HG03520 (cell line): ENCODE measurements around the gene EI24.
"Not testable (repeated sequence)": the region's sequence is repeated elsewhere in the genome, so short reads cannot be mapped to it uniquely, and the experiment has no call there.

Experiments used
- ATAC-seq: cut with Tn5 transposase; IDR thresholded peaks from one replicate; pipeline ENCODE4 v1.9.1; 2021; ENCODE audit warnings: mild to moderate bottlenecking, moderate library complexity; ENCODE audit not compliant: unreplicated experiment

Gene EI24

DNA sequence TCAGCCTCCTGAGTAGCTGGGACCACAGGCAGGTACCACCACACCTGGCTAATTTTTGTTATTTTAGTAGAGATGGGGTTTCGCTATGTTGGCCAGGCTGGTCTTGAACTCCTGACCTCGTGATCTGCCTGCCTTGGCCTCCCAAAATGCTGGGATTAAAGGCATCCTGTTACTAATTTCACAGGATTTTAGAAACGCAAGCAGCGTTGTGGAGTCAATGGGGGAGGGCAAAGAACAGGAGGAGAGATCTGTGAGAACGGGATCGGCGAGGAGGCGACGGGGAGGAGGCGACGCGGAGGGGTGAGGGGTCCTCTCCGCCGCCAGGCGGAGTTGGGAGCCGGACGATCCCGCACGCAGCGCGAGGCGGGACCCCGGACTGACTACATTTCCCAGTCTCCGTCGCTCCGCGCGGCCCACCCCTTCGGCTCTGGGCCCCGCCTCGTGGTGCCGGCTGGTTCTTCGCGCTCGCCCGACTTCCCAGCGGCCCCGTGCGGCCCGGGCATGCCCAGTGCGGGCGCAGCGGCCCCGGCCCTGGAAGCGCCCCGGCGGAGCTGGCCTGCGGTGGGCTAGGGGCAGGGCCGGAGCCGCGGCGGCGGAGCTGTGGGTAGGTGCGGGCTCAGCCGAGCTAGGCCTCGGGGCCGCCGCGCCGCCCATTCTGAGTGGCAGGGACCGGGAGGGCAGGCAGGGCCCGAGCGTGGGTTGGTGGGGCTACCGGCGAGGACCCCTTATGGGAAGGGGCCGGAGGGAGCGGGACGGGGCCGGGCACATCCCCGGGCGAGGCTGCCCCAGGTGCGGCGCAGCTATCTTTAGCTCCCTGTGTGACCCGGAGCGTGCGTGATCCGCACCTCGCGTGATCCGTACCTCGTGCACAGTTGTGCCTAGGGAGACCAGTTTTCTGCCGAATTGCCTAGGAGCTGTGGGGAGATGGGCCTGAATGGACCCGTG lies at the start of gene EI24:
TSS of gene EI24 (plus strand) at position 508 of the 945 bp plus-strand sequence. CDS start 3,051 bp downstream, outside the sequence.
- peak; percentile 91 for ATAC-seq

DNA sequence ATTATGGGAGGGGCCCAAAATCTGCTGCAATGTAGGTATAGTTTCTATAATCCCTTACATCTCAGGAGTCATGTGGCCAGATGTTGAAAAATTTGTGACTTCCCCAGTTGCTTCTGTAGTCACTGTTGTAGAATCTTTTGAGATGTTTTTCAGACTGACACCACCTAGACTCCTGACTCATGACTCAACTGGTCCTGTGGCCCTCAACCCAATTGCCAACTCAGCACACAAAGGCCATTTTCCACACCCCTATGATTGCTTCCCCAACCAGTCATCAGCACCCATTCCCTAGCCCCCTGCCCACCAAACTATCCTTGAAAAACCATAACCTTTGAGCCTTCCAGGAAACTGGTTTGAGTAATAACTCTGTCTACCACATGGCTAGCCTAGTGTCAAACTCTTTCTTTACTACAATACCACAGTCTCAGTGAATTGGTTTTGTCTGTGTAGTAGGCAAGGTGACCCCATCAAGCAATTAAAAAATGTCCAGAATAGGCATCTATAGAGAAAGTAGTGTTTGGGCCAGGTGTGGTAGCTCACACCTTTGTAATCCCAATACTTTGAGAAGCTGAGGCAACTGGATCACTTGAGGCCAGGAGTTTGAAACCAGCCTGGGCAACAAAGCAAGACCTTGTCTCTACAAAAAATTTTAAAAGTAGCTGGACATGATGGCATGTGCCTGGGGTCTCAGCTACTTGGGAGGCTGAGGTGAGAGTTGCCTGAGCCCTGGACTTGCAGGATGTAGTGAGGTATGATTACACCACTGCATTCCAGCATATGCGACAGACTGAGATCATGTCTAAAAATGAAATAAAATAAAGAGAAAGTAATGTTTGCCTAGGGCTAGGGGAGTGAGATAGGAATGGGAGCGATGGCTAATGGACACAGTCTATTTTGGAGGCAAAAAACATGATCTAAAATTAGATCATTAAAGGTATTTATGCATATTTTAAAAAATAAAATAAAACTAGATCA lies 49.1 kb upstream of the EI24 start:
- ATAC-seq, result no peak

DNA sequence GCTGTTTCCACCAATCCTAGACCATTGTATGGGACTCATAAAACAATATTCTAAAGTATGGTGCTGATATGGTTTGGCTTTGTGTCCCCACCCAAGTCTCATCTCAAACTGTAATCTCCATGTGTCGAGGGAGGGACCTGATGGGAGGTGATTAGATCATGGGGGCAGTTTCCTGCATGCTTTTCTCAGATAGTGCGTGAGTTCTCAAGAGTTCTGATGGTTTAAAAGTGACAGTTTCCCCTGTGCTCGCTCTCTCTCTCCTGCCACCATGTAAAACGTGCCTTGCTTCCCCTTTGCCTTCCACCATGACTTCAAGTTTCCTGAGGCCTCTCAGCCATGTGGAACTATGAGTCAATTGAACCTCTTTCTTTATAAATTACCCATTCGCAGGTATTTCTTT lies 44.0 kb upstream of the EI24 start:
- ATAC-seq, result no peak

GRCh38 chr11:125532668-125533067 lies 36.6 kb upstream of the EI24 start:
- ATAC-seq, result no peak

DNA sequence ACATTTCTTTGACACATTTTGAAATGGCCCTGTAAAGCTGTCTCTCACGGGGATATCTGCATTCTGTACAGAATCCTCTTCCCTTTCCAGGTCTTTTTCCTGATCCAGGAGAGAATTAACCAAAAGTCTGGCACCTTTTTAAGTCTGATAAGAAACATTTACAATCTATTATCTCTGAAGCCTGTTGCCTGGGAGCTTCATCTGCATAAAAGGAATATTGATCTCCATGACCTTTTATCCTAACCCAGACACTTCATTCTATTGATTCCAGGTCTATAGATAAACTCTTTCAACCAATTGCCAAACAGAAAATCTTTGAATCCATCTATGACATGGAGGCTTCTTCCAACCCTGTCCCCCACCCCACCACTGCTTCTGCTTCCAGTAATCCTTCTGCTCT lies 33.7 kb upstream of the EI24 start:
- ATAC-seq, result no peak

DNA sequence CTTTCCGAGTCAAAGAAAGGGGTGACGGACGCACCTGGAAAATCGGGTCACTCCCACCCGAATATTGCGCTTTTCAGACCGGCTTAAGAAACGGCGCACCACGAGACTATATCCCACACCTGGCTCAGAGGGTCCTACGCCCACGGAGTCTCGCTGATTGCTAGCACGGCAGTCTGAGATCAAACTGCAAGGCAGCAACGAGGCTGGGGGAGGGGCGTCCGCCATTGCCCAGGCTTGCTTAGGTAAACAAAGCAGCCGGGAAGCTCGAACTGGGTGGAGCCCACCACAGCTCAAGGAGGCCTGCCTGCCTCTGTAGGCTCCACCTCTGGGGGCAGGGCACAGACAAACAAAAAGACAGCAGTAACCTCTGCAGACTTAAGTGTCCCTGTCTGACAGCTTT lies 32.4 kb upstream of the EI24 start:
- ATAC-seq, result not testable (repeated sequence)

DNA sequence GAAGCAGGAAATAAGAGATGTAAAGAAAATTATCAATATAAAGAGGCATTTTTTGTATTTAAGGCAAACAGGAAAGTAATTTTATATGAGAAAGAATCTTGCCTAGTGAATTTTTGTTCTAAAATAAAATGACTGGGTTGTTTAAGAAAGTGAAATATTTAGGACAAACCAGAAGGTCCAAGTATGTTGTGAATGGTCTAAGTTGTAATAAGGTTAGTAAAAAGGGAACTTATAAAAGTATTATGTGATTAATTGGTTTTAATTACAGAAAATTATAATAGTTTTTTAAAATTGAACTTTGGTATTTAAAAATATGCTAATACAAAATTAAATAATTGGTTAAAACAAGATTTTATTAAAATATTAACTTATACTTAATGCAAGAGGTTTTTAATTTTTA lies 26.6 kb upstream of the EI24 start:
- ATAC-seq, result no peak

DNA sequence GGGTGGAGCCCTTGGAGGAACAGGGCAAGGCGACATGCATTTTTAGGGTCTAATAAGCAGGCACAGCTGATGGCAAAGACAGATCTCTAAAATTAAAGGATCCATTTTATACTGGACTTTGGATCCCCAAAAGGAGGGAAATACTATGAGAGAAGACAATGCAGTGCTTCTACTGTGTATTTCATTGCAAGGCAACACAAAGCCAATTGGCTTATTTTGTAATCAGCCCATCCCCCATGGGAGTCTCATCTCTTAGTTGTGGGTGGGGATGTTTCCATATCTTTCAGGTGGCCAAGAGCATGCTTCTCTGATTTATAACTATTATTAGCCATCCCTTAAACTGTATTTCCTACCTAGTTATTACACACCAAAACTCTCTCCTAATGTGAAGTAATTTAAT lies 18.5 kb upstream of the EI24 start:
- ATAC-seq, result no peak

GRCh38 chr11:125551835-125552342 lies 17.4 kb upstream of the EI24 start:
- no peak for ATAC-seq

DNA sequence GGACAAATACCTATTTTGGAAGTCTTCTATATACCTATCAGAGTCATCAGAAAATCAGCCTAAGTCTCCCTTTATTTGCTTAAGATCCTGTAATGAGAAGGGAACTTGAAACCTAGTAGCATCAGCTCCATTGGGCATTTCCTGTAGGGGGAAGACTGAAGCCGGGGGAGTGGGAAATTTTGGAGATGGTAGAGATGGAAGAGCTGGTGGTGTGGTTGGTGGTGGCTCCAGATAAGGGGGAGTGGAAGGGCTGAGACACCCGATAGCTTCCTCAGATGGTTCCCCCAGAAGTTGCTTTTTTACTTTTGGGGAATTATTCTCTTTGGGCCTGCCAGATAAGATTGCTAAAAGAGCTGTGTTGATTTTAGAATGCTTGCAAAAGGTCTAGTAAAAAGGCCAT lies 16.4 kb upstream of the EI24 start:
- no peak for ATAC-seq

DNA sequence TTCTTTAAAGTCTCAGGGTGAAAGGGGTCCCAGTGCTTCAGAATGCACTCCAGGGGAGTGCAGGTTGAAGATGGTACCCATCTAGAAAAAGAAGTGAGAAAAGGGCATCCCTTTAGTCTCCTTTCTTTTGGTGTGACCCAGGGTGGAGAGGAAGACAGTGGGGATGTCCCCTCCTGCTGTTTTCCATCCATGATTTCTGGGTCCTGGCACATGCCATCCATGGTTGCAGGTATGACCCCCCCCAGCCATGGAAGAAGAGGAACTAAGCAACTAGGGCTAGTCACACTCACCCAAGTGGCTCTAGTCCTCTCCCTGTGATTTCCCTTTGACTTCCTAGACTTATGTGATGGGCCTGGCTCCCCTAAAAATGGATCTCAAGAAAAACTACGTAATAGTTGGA lies 15.9 kb upstream of the EI24 start:
- no peak for ATAC-seq

GRCh38 chr11:125554038-125554437 lies 15.2 kb upstream of the EI24 start:
- ATAC-seq, result no peak

- ATAC-seq, result no peak
These were observed 9.4 kb upstream of the EI24 start for GRCh38 chr11:125559888-125560287.

DNA sequence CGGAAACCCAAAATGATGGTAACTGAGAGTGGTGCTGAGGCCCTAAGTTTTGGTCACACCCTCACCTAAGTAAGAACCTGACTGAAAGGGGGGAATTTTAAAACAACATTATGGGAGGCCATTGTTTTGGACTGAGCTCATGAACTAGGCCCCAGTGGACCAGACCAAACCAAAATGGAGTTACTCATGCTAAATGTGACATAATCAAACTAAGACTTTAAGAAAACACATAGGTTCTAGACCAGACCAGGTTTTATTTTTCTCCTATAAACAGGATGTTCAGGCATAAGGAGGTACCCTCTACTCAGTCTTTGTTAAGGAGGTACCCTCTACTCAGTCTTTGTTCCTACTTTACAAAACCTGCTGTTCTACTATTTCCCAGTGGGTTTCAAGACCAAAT lies 7.4 kb upstream of the EI24 start:
- no peak for ATAC-seq

- no peak for ATAC-seq
These were observed 6.8 kb upstream of the EI24 start for GRCh38 chr11:125562430-125562829.

DNA sequence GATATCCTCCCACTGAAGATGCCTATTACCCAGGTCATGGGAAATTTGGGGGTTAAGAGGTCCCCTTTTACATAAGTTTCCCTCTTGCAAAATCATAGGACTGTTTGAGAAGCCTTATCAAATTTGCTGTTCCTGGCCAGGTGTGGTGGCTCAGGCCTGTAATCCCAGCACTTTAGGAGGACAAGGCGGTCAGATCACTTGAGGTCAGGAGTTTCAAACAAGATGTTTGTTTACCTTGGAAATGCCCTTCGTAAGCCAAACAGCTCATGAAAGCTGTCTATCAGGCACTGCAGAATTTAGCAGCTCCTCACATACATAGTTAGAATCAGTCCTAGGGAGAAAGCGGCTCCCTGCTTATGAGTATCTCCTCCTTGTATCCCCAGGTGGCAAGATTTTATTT lies 4.9 kb upstream of the EI24 start:
- no peak for ATAC-seq

DNA sequence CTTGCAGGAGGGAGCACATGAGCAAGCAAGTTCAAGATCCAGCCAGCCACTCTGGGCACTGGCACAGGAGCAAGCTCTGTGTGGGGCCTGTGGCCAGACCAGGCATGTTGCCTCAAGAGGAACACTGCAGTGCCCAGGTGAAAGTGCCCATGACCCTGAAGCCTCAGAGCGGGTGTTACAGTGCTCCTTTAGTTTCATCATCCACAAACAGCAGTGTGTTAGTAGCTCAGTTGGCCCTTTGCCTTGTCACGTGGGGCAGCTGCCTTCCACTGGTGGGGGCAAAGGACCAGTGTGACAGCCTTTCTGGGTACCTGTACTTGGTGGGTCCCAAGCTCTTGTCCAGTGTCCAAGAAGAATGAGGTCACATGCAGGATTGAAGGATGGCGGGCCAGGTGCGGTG lies 3.0 kb upstream of the EI24 start:
- ATAC-seq, result no peak

GRCh38 chr11:125569915-125570621 lies 791 bp downstream of the EI24 start:
- ATAC-seq, result peak; percentile 32

GRCh38 chr11:125570952-125571351 lies 1.7 kb downstream of the EI24 start:
- no peak for ATAC-seq

- no peak for ATAC-seq
These were observed 3.6 kb downstream of the EI24 start for GRCh38 chr11:125572916-125573315.

- ATAC-seq, result not testable (repeated sequence)
These were observed 7.9 kb downstream of the EI24 start for GRCh38 chr11:125577181-125577580.
